K562 (cell line): ENCODE data around the gene FAM117B. TPM values are rescaled to one million over a fixed set of nuclear protein-coding genes. Genes with fewer than 3 reads are reported as not detected.

Experiments used
- HMG20B ChIP-seq: fragments of 250-450 bp; sonication (Bioruptor Pico); IDR thresholded peaks from 2 replicates; pipeline ENCODE4 v1.5.0; 2021; ENCODE audit warnings: mild to moderate bottlenecking
- ZBTB1 ChIP-seq: sonication (generic); formaldehyde crosslinking; IDR thresholded peaks from 2 replicates; pipeline ENCODE4 v1.8.1; 2023; ENCODE audit warnings: missing genetic modification reagents, low read depth, mild to moderate bottlenecking, borderline replicate concordance
- polyA plus RNA-seq, 8 experiments: library from polyadenylated mRNA; depleted of rRNA in 4 of 8; stranded (reverse) in 5 of 8; unstranded in 3 of 8; fragments of >200 nt; fragmentation: Nextera tagmentation in 2 of 8; fragmentation: Illumina TruSeq in 1 of 8; extraction: Ambion mirVana in 2 of 8; extraction: Trizol in 1 of 8; gene quantifications; 2 replicates each; pipeline versions ENCODE4 v1.2.1 to v1.2.3, GENCODE V29; 2011 to 2014; ENCODE audit warnings: inconsistent platforms in 1 of 8, missing spikeins in 1 of 8
- total RNA-seq, 7 experiments: library from RNA; depleted of rRNA in 6 of 7; stranded (reverse); fragments of >200 nt in 6 of 7; fragmentation: Illumina TruSeq in 2 of 7; extraction: Trizol in 2 of 7; gene quantifications; 2 replicates each; pipeline versions ENCODE4 v1.2.1 to v1.2.3, GENCODE V29; 2011 to 2021; ENCODE audit warnings: low replicate concordance in 1 of 7
- TF ChIP-seq, protein P1 (sequence below): fragments of 450-650 bp; IDR thresholded peaks from 2 replicates; pipeline ENCODE4 v1.6.1; 2016; ENCODE audit warnings: low read depth

The FAM117B gene
- total and polyA plus RNA-seq, 9 of the 15 experiments (the other 6 are each of a cell fraction or from before 2014, with no cell fraction given): 1.6 to 5.2 (median 2.6) TPM

DNA sequence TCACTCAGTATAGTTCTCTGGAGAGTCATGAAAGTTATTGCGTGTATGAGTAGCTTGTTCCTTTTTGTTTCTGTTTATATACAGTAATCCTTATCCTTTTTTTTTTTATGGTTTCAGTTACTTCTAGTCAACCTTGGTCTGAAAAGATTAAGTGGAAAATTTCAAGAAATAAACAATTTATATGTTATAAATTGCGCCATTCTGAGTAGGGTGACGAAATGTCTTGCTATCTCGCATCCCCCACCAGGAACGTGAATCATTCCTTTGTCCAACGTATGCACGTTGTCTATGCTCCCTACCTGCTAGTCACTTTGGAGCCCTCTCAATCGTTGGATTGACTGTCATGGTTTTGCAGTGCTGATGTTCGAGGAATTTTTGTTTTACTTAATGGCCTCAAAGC lies 60.4 kb downstream of the FAM117B start (continued):
- TF ChIP-seq, protein P1, sequence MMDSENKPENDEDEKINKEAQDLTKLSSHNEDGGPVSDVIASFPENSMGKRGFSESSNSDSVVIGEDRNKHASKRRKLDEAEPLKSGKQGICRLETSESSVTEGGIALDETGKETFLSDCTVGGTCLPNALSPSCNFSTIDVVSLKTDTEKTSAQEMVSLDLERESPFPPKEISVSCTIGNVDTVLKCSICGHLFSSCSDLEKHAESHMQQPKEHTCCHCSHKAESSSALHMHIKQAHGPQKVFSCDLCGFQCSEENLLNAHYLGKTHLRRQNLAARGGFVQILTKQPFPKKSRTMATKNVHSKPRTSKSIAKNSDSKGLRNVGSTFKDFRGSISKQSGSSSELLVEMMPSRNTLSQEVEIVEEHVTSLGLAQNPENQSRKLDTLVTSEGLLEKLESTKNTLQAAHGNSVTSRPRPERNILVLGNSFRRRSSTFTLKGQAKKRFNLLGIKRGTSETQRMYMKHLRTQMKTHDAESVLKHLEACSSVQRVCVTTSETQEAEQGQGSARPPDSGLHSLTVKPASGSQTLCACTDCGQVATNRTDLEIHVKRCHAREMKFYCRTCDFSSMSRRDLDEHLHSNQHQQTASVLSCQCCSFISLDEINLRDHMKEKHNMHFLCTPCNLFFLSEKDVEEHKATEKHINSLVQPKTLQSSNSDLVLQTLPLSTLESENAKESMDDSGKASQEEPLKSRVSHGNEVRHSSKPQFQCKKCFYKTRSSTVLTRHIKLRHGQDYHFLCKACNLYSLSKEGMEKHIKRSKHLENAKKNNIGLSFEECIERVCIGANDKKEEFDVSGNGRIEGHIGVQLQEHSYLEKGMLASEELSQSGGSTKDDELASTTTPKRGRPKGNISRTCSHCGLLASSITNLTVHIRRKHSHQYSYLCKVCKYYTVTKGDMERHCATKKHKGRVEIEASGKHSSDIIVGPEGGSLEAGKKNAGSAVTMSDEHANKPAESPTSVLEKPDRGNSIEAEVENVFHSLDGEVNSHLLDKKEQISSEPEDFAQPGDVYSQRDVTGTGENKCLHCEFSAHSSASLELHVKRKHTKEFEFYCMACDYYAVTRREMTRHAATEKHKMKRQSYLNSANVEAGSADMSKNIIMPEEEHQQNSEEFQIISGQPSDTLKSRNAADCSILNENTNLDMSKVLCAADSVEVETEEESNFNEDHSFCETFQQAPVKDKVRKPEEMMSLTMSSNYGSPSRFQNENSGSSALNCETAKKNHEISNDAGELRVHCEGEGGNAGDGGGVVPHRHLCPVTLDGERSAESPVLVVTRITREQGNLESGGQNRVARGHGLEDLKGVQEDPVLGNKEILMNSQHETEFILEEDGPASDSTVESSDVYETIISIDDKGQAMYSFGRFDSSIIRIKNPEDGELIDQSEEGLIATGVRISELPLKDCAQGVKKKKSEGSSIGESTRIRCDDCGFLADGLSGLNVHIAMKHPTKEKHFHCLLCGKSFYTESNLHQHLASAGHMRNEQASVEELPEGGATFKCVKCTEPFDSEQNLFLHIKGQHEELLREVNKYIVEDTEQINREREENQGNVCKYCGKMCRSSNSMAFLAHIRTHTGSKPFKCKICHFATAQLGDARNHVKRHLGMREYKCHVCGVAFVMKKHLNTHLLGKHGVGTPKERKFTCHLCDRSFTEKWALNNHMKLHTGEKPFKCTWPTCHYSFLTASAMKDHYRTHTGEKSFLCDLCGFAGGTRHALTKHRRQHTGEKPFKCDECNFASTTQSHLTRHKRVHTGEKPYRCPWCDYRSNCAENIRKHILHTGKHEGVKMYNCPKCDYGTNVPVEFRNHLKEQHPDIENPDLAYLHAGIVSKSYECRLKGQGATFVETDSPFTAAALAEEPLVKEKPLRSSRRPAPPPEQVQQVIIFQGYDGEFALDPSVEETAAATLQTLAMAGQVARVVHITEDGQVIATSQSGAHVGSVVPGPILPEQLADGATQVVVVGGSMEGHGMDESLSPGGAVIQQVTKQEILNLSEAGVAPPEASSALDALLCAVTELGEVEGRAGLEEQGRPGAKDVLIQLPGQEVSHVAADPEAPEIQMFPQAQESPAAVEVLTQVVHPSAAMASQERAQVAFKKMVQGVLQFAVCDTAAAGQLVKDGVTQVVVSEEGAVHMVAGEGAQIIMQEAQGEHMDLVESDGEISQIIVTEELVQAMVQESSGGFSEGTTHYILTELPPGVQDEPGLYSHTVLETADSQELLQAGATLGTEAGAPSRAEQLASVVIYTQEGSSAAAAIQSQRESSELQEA: no peak
- TF ChIP-seq ZBTB1 (CRISPR knock-in tag) (no peak), HMG20B (CRISPR knock-in tag) (no peak)
